SK-N-MC (cell line): ENCODE results near the gene KIF3C.

Experiments used
- EZH2 ChIP-seq: fragments of 200-600 bp; sonication (generic); IDR thresholded peaks from one replicate; pipeline ENCODE4 v1.6.1; 2017; ENCODE audit warnings: antibody characterized with exemption
- FOXP2 ChIP-seq: optimal IDR thresholded peaks from 2 replicates; pipeline ENCODE3; 2011; ENCODE audit warnings: mild to moderate bottlenecking, moderate library complexity; ENCODE audit not compliant: insufficient read depth; ENCODE audit errors: extremely low read length, control extremely low read depth

- TF ChIP-seq EZH2: no peak
- TF ChIP-seq FOXP2: peak; percentile 65
Observed at GRCh38 chr2:25982273-25982967, at the start of gene KIF3C.
